ENCODE measurements around the gene L3MBTL4.
"Not testable (repeated sequence)": the region's sequence is repeated elsewhere in the genome, so short reads cannot be mapped to it uniquely, and the experiment has no call there.

The L3MBTL4 gene

DNA sequence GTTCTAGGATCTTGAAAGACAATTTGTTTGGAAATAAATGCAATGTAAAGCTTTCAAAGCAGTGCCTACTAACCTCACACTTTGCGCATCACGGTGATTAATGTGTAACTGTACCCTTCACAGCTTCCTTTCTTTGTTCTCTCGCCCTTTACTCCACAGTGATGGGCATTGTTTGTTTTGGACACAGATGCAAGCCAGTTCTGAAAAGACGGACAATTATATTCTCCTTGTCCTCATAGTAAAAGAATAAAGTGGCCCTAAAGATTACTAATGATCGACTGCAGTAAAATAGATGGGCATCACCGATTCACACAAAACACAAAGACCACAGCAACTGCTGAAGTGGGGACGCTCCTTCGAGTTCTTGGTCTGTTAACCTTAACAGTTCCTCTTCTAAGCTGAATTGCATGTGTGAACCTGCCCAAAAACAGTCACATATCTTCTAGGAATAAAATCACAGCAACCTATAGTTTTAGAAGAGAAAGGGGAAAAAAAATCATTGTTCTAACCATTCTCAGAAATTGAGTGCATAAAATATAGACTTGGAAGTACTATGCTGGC lies 7.7 kb downstream of the L3MBTL4 start:
- DNase-seq (ENCODE audit: low read depth in 3 of 3), result no peak

DNA sequence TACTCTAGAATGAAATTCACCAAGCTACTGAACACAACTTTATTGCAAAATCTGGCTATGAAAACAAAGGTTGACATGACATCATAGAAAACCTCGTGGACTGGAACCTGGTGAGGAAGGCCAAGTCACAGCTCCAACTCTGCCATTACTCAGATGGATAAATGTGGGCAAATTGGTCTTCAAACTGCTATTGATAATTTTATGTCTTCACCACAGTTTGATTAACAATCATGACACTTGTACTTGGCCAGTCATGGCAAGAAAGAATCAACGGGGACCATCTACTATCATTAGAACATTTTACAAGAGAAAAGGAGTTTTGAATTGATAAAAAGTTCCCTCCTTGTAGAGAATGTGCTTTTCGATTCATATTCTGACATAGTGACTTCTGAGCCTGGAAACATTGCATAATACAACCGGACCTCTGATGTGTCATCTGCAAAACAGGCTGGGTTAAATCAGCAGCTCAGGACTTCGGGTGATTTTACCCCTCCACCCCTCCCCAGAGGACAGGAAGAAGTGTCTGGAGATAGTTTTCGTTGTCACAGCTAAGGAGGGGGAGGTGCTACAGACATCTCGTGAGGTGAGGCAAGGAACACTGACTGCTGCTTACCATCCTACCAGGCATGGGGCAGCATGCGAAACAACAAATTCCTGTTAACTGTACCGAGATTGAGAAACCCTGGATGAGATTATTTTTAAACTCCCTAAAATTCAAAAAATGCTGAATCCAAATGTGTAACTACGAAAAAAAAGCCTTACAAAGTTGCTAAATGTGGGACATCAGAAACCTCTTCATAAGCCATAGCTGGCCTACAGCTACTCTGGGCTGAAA lies 8.4 kb downstream of the L3MBTL4 start:
- no peak for DNase-seq (ENCODE audit: low read depth in 3 of 3)

- no peak for DNase-seq (ENCODE audit: low read depth in 3 of 3)
These were observed 9.3 kb downstream of the L3MBTL4 start for GRCh38 chr18:6405237-6406074.

DNA sequence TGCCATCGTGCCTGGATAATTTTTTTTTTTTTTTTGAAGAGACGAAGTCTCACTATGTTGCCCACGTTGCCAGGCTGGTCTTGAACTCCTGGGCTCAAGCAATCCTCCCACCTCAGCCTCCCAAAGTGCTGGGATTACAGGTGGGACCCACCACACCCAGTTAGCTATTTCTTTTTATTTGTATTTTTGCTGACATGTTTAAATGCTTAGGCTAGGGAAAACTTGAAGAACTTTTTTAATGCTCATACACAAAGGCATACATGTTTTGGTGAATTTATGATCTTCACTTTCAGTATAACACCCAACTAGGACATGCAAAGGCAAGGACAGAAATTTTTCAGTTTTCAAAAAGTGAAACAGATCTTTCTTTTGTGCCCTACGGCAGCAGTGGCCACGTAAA lies 9.9 kb downstream of the L3MBTL4 start:
- DNase-seq (ENCODE audit: low read depth in 3 of 3), result no peak

GRCh38 chr18:6401687-6402086 lies 13.0 kb downstream of the L3MBTL4 start:
- no peak for DNase-seq (ENCODE audit: low read depth in 3 of 3)

DNA sequence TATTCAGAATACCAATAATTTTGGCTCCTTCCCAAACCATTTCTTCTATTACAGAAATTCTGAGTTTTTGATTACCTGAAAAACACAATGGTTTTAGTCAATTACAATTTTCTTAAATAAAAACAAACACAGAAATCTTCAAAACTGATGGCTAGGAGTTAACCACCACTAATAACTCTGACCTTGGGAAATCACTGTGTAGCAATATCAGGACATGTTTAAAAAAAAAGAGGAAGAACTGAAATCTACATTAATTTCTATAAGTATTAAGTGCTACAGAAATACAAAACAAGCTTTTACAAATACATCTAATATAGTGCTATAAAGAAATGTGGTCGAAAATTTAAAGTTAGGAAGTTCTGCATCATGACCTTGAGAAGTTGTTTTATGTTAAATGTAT lies 14.9 kb downstream of the L3MBTL4 start:
- DNase-seq (ENCODE audit: low read depth in 3 of 3), result no peak

DNA sequence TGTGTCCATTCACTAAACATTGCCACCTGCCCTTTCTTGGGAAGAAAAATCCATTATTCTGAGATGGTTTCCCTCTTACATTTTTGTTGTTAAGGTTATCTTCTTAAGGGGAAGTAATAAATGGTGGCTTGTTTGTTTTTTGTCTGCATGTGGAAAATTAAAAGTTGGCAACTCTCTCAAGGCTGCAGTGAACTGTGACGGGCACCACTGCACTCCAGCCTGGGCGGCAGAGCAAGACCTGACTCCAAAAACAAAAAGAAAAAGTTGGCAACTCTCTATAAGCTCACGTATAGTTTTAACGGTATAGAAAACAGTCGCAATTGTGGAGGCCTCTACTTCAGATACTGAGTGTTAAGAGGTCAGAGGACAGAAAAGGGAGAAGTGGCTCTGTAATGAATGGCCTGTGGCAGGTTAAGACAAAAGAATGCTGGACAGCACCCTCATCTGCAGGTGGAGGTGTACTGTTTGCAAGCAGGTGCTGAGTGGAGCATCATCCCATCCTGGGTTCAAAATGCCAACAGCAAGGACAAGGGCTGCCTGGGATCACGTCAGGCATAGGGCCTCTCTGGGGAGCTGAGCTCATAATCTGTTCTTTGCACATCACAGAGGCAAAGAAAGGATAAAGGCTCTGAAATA lies 16.7 kb downstream of the L3MBTL4 start:
- DNase-seq (ENCODE audit: low read depth in 3 of 3), result no peak

DNA sequence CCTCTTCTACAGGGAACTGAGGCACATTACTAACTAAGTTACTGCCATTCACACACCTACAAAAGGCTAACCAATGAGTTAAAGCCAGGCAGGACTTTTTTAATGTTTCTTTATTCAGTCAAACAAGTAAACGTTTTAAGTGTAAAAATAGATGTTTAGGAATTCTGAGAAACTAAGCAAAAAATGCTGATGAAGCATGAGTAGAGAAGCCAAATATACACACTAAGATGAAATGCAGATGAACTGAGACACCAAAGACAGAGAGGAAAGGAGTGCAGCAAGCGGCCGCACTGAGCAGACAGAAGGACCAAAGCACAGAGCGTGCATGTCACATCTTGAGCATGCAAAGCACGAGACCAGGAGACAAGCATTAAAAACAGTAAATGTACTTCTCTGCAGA lies 17.9 kb downstream of the L3MBTL4 start:
- DNase-seq (ENCODE audit: low read depth in 3 of 3), result no peak

GRCh38 chr18:6396276-6396675 lies 18.4 kb downstream of the L3MBTL4 start:
- DNase-seq (ENCODE audit: low read depth in 3 of 3), result no peak

- no peak for DNase-seq (ENCODE audit: low read depth in 3 of 3)
These were observed 25.7 kb downstream of the L3MBTL4 start for GRCh38 chr18:6389005-6389404.

GRCh38 chr18:6382963-6383362 lies 31.7 kb downstream of the L3MBTL4 start:
- no peak for DNase-seq (ENCODE audit: low read depth in 3 of 3)

GRCh38 chr18:6377473-6377872 lies 37.2 kb downstream of the L3MBTL4 start:
- not testable (repeated sequence) for DNase-seq (ENCODE audit: low read depth in 3 of 3)

GRCh38 chr18:6376433-6377229 lies 38.1 kb downstream of the L3MBTL4 start:
- DNase-seq (ENCODE audit: low read depth in 3 of 3), result no peak

- no peak for DNase-seq (ENCODE audit: low read depth in 3 of 3)
These were observed 39.7 kb downstream of the L3MBTL4 start for GRCh38 chr18:6374935-6375529.

DNA sequence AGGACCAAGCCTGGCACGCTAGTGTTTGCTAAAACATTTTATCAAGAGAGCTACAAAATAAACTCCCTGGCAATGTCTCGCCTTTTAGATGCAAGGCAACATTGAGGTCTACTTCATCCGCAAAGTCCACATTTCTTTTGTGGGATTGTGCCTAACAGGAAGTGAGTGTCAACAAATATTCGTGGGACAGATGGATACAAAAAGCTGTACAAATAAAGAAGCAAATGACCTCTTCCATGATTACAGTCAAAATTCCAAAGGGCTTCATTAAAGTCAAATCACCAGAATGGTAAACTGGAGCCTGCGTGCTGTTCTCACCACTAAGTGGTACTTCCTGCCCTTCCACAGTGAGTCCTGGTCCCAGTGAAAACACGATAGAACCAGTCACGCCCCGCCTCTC lies 40.4 kb downstream of the L3MBTL4 start:
- DNase-seq (ENCODE audit: low read depth in 3 of 3), result no peak

GRCh38 chr18:6373187-6373586 lies 41.5 kb downstream of the L3MBTL4 start:
- no peak for DNase-seq (ENCODE audit: low read depth in 3 of 3)

GRCh38 chr18:6370886-6371635 lies 43.6 kb downstream of the L3MBTL4 start:
- DNase-seq (ENCODE audit: low read depth in 3 of 3), result no peak

- no peak for DNase-seq (ENCODE audit: low read depth in 3 of 3)
These were observed 44.3 kb downstream of the L3MBTL4 start for GRCh38 chr18:6370410-6370809.

- DNase-seq (ENCODE audit: low read depth in 3 of 3), result no peak
These were observed 46.7 kb downstream of the L3MBTL4 start for GRCh38 chr18:6368017-6368416.

GRCh38 chr18:6367208-6367607 lies 47.5 kb downstream of the L3MBTL4 start:
- DNase-seq (ENCODE audit: low read depth in 3 of 3), result no peak
